WI38 (cell line): ENCODE results near the gene C5orf47.

Source experiments
- H3K4me3 ChIP-seq: 2 replicates; pipeline ENCODE4 v1.5.1; 2011; ENCODE audit warnings: low read depth, mild to moderate bottlenecking, control low read depth, low read length
- TF ChIP-seq, protein P1 (sequence below): IDR thresholded peaks from 2 replicates; pipeline ENCODE4 v1.5.1; 2012; ENCODE audit warnings: low read depth, mild to moderate bottlenecking, control low read depth, low read length

The C5orf47 gene

DNA sequence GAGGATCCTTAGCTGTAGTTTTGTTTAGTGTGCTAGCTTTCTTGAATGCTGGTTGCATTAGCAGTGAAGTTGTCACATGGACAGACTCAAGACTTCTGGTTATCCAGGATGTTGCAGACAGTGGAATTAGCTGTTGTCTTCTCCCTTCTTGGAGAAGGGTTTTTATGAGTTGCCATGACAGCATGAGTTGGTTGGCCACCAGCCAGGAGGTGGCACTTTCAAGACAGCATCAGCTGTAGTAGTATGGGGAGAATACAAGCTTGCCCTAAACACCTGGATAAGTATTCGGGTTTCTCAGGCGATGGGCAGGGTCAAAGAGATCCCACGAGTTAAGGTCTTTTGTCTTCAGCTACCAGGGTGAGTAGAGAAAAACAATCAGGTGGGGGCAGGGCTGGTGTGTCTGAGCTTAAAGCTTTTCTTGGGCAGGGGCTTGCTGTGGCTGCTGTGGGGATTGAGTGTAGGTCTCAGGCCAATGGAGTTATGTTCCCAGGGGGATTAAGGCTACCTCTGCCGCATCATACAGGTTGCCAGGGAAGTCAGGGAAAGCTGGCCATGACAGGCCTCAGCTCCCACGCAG is 7.7 kb upstream of the C5orf47 start:
- TF ChIP-seq, protein P1, sequence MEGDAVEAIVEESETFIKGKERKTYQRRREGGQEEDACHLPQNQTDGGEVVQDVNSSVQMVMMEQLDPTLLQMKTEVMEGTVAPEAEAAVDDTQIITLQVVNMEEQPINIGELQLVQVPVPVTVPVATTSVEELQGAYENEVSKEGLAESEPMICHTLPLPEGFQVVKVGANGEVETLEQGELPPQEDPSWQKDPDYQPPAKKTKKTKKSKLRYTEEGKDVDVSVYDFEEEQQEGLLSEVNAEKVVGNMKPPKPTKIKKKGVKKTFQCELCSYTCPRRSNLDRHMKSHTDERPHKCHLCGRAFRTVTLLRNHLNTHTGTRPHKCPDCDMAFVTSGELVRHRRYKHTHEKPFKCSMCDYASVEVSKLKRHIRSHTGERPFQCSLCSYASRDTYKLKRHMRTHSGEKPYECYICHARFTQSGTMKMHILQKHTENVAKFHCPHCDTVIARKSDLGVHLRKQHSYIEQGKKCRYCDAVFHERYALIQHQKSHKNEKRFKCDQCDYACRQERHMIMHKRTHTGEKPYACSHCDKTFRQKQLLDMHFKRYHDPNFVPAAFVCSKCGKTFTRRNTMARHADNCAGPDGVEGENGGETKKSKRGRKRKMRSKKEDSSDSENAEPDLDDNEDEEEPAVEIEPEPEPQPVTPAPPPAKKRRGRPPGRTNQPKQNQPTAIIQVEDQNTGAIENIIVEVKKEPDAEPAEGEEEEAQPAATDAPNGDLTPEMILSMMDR, result no peak
- no peak overlapping the region for H3K4me3 ChIP-seq

DNA sequence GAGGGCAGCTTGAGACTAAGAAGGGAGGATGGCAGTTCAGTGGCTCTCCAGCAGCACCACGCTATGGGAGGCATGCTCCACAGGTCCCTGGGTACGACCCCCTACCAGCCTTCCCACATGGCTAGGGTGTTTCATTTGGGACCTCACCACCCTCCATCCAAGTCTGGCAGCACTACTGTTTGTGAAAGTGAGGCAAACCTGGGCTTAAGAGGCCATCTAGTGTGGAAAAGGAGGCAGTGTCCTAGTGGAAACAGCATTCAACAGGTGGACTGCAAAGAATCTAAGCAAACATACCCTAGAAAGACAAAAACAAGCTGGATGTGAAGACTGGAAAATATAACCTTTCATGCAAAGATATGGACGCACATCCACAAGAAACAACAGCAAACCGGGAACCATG is 4.8 kb upstream of the C5orf47 start:
- TF ChIP-seq, protein P1, result peak; percentile 31; the same call in 1 of the 2 replicates

DNA sequence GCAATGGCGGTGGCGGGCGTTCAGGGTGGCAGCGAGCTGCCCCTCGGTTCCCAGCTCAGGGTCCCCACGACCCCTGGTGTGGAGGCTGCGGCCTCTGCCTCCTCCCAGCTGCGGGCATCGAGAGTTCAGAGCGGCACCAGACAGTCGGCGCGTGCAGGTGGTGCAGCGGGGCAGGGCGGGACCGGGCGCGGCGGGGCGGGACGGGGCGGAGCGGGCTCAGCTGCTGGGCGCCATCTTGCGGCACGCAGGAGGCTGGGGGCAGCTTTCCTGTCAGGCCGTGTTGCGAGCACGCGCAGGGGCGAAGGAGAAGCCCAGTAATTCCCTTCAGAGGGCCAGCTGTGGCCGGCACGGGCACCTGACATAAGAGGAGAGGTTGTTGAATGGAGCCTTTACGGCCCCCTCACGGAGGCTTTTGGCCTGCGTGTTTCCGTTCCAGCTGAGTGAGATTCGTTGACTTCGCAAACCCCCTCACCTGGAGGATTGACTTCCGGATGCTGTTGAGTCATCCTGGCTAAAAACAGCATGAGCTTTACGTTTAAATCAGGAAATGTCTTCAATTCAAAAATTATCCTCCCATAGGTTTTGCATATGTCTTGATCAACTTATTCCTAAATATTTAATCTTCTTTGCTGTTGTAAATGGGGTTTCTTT is 587 bp downstream of the C5orf47 start:
- H3K4me3 ChIP-seq, result no peak overlapping the region
- TF ChIP-seq, protein P1, result no peak

More for the DNA sequence above, 4.8 kb upstream of the C5orf47 start:
- no peak overlapping the region for H3K4me3 ChIP-seq

DNA sequence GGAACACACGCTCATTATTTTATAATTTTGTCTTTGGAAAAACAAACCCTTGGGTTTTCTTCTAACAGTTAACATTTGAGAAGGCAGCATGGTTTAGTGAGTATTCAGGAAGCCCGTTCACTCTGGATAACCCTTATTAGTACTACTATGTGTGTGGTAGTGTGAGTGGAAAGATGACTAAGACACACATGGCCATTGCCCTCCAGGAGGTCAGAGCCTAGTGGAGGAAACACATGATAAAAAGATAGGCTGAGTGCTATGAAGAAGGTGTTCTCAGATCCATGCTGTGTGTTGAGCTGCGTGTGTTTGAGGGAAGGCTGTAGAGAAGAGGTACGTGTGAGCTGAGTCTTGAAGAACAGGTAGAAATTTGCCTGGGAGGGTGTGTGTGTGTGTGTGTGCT is 8.4 kb downstream of the C5orf47 start:
- H3K4me3 ChIP-seq, result no peak overlapping the region
- TF ChIP-seq, protein P1, result no peak

DNA sequence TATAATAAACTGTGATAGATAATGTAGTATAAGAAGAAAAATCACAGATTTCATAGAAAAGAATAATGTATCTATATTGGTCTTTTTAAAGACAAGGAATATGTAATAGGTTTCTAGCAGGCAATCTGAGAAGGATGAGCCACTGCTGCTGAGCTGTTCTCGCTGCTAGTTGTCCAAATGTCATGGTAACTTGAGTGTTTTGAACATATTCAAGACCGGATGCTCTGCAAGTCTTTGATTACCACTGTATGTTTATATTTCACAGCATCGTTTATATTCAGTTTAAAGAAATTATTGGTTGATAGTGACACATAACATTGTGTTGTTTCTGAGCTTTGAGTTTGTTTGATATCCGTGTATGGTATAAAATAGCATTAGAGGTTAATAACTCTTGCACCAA is 9.6 kb downstream of the C5orf47 start:
- TF ChIP-seq, protein P1, result no peak
- no peak overlapping the region for H3K4me3 ChIP-seq

DNA sequence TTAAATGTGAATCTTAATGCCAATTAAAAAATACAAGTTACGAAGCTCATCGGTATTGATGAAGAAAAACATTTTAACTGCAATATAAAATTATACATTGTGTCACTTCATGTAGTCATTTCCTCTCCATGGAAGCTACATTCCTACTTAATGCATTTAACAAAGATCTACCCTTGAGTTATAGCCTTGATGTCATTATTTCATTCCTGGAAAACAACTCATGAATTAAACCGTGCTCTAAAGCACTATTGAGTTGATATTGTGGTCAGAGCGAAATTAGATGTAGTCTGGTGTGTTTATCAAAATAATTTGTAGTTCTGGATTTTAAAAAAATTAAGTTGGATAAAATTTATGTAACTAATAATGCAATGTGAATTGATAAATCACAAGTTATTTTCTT is 11.1 kb downstream of the C5orf47 start:
- TF ChIP-seq, protein P1, result no peak
- no peak overlapping the region for H3K4me3 ChIP-seq

DNA sequence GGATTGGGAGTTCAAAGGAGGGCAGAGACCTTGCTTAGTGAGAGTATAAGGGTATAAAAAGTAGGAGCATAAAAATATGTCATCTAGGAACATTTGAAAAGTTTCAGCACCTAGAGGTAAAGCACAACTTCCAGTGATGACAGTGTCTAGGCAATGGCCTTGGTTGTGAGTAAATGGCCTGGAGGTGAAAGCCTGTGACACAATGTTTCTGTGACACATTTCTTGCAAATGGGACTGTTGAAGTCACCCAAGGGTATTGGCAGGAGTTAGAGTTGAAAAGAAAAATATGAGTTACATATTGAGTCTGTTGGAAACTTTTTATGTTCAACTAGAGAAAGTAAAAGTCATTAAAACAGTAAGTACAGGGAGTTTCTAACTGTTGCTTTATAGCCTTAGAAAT is 14.8 kb downstream of the C5orf47 start:
- TF ChIP-seq, protein P1, result no peak
- no peak overlapping the region for H3K4me3 ChIP-seq
